NCI-H446 (cell line): Measurements from ENCODE around the gene BEND3.
"Not testable (repeated sequence)": the region's sequence is repeated elsewhere in the genome, so short reads cannot be mapped to it uniquely, and the experiment has no call there.

ENCODE experiments used
- DNase-seq, 2 experiments: peaks; one replicate each; lab custom pipeline; 2025; lab: John Stamatoyannopoulos, UW

Gene BEND3

DNA sequence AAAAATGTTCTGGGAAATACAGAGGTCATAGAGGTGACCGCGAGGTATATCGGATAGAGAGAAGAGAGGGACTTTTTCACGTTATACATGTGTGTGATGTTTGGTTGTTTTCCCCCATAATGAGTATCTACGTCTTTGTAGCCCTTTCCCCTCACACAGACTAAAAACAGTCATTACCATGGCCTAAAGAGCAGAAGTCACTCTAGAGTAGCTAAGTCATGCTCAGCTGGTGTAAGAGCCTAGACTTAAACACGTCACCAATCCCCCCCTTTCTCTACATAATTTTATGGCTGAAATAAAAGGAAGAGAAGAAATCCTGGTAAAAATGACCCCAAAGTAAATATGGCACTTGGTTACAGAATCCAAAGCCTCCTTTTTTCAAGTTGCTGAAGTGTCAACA, 6.0 kb upstream of the BEND3 start:
- no peak for DNase-seq

- no peak for DNase-seq
These were observed 5.1 kb upstream of the BEND3 start for GRCh38 chr6:107120404-107120803.

- DNase-seq, result peak in 1 of 2 experiments; percentile 9
These were observed 3.7 kb upstream of the BEND3 start for GRCh38 chr6:107118976-107119375.

- DNase-seq, result not testable (repeated sequence)
These were observed 3.2 kb upstream of the BEND3 start for GRCh38 chr6:107118540-107118939.

- no peak for DNase-seq
These were observed 1.6 kb upstream of the BEND3 start for GRCh38 chr6:107116931-107117330.

GRCh38 chr6:107116328-107116892, 1.1 kb upstream of the BEND3 start:
- peak in 1 of 2 experiments; percentile 62 for DNase-seq

GRCh38 chr6:107115695-107116327, 496 bp upstream of the BEND3 start:
- peak; percentile 26 to 67 for DNase-seq

GRCh38 chr6:107114213-107114925, 946 bp downstream of the BEND3 start:
- DNase-seq, result peak; percentile 69 to 89

GRCh38 chr6:107110200-107110599, 5.1 kb downstream of the BEND3 start:
- DNase-seq, result no peak

DNA sequence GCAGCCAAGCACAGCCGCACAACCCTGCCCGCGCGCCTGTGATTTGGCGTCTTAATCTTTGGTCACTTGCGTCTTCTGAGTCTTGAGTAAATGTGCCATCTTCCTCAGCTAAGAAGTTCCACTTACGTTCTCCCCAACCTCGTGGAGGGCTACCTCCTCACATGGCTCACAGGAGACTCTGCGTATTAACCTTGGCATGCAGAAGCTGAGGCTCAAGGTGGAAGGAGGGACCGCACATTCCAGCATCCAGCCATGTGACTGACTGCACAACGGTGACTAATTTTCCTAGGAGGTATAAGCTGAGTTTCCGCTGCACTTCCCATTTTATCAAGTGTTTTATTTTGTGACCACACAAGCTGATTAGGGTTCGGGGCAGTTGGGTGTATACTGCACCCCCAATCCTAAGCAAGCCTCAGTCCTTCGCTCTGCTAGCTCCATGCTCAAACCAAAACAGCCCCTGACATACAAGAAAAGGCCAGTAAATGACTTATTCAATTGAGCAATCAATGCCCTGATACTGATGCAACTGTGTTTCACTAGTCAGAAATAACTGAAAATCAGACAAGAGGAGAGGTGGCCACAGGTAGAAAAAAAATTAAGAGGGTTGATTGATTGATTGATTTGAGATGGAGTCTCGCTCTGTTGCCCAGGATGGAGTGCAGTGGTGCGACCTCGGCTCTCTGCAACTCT, 7.0 kb downstream of the BEND3 start:
- no peak for DNase-seq

DNA sequence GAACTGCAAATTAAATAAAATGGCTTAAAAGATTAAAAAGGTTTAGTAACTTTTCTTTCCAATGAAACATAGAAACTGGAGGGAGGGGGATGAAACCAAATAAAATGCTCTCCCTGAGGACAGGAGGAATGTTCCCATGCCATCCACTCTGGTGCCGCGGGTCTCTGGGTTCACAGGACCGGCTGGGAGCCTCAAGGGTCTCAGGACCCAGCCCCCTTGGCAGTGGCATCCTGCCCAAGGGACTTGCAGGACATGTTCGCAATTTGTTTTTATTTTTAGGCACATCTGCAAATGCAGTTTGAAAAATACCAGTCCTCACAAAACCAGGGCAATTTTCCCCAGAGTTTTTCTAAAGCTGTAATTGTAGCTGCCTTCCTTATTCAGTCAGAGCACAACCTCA, 7.5 kb downstream of the BEND3 start:
- no peak for DNase-seq

DNA sequence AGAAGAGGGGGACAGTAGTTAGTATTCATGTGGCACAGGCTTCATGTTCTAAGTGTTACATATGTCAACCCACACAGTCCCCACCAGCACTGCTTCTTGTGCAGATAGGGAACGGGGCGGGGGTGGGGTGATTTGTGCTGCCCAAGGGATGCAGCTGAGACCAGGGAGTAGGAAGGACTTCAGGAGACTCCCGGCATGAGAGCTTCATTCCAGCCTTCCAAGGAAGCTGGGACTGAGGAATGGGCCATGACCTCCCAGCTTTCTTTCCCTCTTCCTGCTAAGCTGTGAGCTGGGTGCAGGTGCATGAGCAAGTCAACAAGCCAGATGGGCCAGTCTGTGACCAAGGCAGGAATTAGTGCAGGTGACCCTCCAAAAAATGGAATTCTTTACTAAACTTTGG, 9.2 kb downstream of the BEND3 start:
- DNase-seq, result no peak

DNA sequence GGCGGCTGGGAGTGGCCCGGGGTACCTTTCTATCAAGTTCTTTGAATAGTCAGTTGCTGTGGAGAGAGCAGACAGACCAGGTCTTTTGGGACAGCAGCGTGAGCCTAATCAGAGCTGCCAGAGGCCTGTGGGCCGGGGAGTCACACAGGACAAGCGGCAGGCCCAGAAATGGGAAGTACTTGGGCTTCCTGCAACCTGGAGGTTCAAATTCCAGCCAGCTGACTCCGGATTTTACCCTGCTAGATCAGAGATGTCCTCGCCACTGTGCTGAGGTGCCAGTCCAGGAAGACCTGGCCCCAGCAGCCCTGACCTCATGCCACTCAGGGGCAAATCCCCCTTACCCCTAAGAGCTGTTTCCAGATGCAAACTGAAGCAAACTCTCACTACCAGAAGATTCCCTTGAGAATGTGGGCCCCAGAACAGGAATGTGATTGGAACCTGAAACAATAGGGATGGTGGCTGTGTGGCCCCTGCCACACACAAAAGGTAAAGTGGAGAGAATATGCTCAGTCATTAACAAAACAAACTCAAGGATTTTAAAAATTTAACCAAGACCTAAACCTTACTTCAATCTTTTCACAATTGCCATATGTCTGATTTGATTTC, 9.7 kb downstream of the BEND3 start:
- no peak for DNase-seq

GRCh38 chr6:107103082-107103481, 12.2 kb downstream of the BEND3 start:
- DNase-seq, result peak in 1 of 2 experiments; percentile 9

DNA sequence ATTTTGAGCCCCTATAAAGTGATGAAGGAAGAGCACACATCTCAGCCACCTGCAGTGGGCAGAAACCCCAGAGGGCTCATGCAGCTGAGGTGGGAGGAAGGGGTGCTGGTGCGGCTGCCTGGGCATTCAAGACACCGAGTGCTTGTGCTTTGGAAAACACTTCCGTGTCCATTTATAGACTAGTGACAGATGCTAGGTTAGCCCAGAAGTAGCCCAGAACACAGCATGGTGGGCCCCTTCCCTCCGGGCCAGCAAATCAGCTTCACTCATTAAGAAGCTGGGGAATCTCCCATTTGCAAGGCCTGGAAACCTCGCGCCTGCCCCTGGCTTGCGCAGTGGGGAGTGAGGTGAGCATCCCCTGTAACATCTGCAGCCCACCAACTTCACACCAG, 12.9 kb downstream of the BEND3 start:
- DNase-seq, result peak; percentile 6 to 76

DNA sequence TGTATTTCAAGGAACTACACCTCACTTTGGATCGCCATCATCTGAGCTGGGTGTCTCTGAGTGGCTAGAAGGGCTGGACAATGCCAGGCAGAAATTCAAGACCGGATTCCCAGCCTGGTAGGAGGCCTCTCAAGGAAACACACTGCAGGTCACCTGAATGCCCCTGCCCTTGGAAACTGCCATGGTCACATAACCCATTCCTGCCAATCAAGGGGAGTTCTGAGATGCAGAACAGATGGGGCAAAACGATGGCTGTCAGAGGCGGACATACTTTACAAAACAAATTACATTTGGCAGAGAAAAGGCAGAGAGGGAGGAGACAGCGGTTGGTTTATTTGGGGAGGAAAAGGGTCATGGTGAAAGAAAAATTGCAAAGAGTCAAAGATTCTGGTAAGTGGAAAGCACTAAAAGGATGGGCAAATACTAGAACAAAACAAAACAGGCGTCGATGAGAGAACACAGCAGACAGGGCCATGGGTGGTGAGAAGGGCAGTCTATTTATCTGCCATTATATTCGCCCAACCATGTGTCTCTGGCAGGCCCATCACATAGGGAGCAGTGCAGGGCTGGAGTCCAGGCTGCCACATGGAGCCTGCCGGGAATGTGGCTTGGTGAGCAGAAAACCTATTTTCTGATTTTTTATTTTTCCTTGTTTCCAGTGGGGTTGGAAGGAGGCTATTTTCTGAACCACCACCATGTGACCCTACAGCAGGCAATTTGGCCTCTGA, 13.5 kb downstream of the BEND3 start:
- DNase-seq, result peak in 1 of 2 experiments; percentile 68

DNA sequence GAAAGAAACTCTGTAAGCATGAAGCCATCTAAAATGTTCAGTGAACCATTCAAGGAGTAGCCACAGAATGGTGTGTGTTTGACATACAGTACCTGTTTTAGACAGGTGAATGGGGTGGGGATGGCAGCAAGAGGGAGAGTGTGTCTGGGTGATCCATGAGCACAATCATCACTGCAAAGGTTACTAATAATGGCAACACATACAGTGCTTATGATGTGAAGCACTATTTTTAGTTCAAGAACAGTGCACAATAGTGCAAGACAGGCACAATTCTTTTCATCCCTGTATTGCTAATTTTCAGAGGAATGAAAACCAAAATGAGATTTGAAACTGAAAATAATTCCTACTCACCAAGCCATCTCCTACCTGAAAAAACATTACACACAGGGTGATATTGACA, 14.1 kb downstream of the BEND3 start:
- no peak for DNase-seq

DNA sequence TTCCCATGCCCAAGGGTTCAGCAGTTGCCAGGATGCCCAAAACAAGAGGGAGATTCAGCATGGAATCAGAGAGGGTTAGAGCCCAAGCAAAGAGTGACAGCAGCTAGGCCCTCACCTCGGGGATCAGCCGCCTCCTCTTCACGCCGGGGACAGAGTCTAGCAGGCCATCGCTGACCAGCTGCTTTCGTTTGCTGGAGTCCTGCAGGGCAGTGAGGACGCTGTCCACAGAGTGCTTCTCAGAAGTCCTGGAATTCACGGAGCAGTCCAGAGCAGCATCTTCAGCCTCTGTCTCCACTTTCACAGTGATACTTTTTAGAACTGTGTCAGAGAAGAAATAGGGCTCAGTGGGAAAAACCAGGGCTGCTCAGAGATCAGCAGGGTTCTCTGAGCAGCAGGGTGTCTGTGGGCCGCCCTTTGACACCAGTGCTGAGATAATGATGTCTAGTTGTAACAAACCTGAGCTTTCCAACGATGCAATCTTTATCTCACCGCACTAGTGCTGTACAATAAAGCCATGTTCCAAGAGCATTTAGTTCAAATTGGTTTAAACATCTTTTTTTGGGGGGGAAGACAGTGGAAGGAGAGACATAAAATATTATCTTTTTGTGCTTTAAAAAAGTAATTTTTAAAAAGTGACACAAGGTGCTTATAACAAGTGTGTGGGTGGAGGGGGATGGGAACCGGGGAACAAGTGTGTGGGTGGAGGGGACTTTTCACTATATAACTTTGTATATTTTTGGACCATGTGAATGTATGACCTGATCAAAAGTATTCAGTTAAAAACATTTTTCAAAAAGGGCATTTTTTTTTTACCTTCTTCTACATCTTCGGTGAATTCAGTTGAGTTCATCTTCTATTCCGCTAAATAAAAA, 16.6 kb downstream of the BEND3 start:
- no peak for DNase-seq

GRCh38 chr6:107084459-107084858, 30.9 kb downstream of the BEND3 start:
- not testable (repeated sequence) for DNase-seq

DNA sequence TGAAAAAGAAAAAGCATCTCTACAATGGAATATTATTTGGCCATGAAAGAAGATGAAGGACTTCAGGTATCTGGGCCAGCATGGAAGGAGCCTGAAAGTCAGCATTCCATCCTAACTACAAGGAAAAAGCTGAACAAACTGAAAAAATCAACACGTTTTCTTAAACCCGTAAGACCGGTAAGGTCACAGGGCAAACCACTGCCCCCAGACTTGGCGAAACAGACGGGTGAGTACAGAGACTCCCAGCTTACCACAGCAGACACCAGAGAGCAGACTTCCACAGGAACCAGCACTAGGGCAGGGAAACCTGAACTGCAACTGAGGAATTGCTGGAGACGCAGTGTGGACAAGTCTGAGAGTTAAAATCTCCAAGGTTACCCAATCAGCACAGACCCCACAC, 31.4 kb downstream of the BEND3 start:
- no peak for DNase-seq
